GM12892 (cell line): ENCODE results near the gene TYSND1.

Experiments
- POLR2A ChIP-seq: IDR thresholded peaks from 2 replicates; pipeline ENCODE4 v1.6.1; 2011; ENCODE audit warnings: low read depth, low read length, control low read depth
- POLR2AphosphoS5 ChIP-seq: IDR thresholded peaks from 2 replicates; pipeline ENCODE4 v1.6.1; 2011; ENCODE audit warnings: low read depth, low read length, control low read depth

- TF ChIP-seq POLR2A = no peak
- TF ChIP-seq POLR2AphosphoS5 = no peak
Measured at GRCh38 chr10:70148516-70148915, 2.0 kb upstream of the TYSND1 start.
